Natural killer cell (primary cell): ENCODE measurements around the gene ANKRD13D. TPM values are rescaled to one million over a fixed set of nuclear protein-coding genes. Genes with fewer than 3 reads are reported as not detected.

Experiments
- ATAC-seq, 3 donors: fragments of 150-1000 bp in 2 of 3; fragments of 200-7000 bp in 1 of 3; cut with Tn5 transposase; 1 replicate in 1 of 3; 2 replicates in 2 of 3; pipeline ENCODE4 v1.10.0; 2021; ENCODE audit warnings: mild to moderate bottlenecking in 2 of 3, moderate library complexity in 2 of 3
- DNase-seq, 2 donors: peaks; one replicate each; pipeline versions ENCODE4 v3.0.0 to v3.0.0-alpha.2; 2013 to 2021; ENCODE audit warnings: mixed read lengths in 1 of 2
- H3K27ac ChIP-seq: one replicate; pipeline ENCODE4 v1.5.1; 2013; ENCODE audit warnings: mild to moderate bottlenecking, low read length
- H3K27me3 ChIP-seq: one replicate; pipeline ENCODE4 v1.6.1; 2013; ENCODE audit warnings: low read length; ENCODE audit not compliant: control insufficient read depth, insufficient read depth
- H3K36me3 ChIP-seq: one replicate; pipeline ENCODE4 v1.6.1; 2013; ENCODE audit warnings: low read length; ENCODE audit not compliant: control insufficient read depth, insufficient read depth
- H3K4me1 ChIP-seq: one replicate; pipeline ENCODE4 v1.6.1; 2013; ENCODE audit warnings: low read length; ENCODE audit not compliant: control insufficient read depth, insufficient read depth
- H3K4me3 ChIP-seq: one replicate; pipeline ENCODE4 v1.5.1; 2013; ENCODE audit warnings: low read length
- H3K9me3 ChIP-seq: one replicate; pipeline ENCODE4 v1.6.1; 2013; ENCODE audit warnings: low read length; ENCODE audit not compliant: control insufficient read depth, insufficient read depth
- H3K27ac Mint-ChIP-seq, 2 donors: one replicate each; pipeline ENCODE4 v1.8.0; 2022; ENCODE audit warnings: mild to moderate bottlenecking in 2 of 2, mixed read lengths in 2 of 2, moderate library complexity in 1 of 2
- H3K27me3 Mint-ChIP-seq, 2 donors: one replicate each; pipeline ENCODE4 v1.8.0; 2022; ENCODE audit warnings: low read depth in 2 of 2, mixed read lengths in 2 of 2
- H3K36me3 Mint-ChIP-seq: one replicate; pipeline ENCODE4 v1.8.0; 2022; ENCODE audit warnings: mixed read lengths
- H3K4me1 Mint-ChIP-seq, 2 donors: one replicate each; pipeline ENCODE4 v1.8.0; 2022; ENCODE audit warnings: mixed read lengths in 2 of 2
- H3K4me3 Mint-ChIP-seq: one replicate; pipeline ENCODE4 v1.8.0; 2022; ENCODE audit warnings: mild to moderate bottlenecking, moderate library complexity, mixed read lengths
- H3K9me3 Mint-ChIP-seq, 2 donors: one replicate each; pipeline ENCODE4 v1.8.0; 2022; ENCODE audit warnings: mixed read lengths in 2 of 2
- CTCF ChIP-seq: fragments of 200-600 bp; IDR thresholded peaks from one replicate; pipeline ENCODE4 v1.8.0; 2022; ENCODE audit warnings: antibody characterized with exemption
- WGBS: methylation state at CpG from one replicate; pipeline ENCODE4 v1.1.7; 2013; ENCODE audit warnings: missing lambda C conversion rate; ENCODE audit not compliant: insufficient coverage; 5-methylcytosine and 5-hydroxymethylcytosine counted together
- intact Hi-C: fragments of 100-400 bp; cut with micrococcal nuclease; formaldehyde crosslinking; loops from one replicate; pipeline ENCODE4 v1.14.2; 2022
- total RNA-seq, 4 donors: library from RNA; stranded (reverse); fragments of 120-200 nt in 1 of 4; gene quantifications; one replicate each; pipeline versions ENCODE4 v1.2.3 to v1.2.4, GENCODE V29; 2013 to 2022

Gene ANKRD13D
- total RNA-seq, 3 donors from 2014 or later (not counting 1 experiment from before 2014, with no cell fraction given): 212 to 316 (median 231) TPM

- Mint-ChIP-seq H3K27me3 (no peaks in the 10 kb centered on the region), H3K27ac (no peak overlapping the region), H3K4me1 (peaks cover 18 to 25% of the 10 kb centered on the region in 2 donors), H3K4me3 (no peak overlapping the region), H3K36me3 (no peaks in the 10 kb centered on the region), H3K9me3 (no peaks in the 10 kb centered on the region)
- ATAC-seq: no peak
- no peak for DNase-seq
- intact Hi-C loops: no loop called here
- no peak overlapping the region for H3K27ac ChIP-seq
- peaks cover 15% of the 10 kb centered on the region for H3K36me3 ChIP-seq
- peaks cover 32% of the 10 kb centered on the region for H3K4me1 ChIP-seq
- TF ChIP-seq CTCF: no peak
- no peak overlapping the region for H3K4me3 ChIP-seq
- no peaks in the 10 kb centered on the region for H3K9me3 ChIP-seq
- WGBS: 95% methylated on average over 11 of the region's 11 CpGs
- H3K27me3 ChIP-seq: no peaks in the 10 kb centered on the region
Measured at GRCh38 chr11:67309166-67309565, 20.1 kb downstream of the ANKRD13D start.

- H3K4me1 Mint-ChIP-seq: peaks cover 15 to 23% of the 10 kb centered on the region in 2 donors
- Histone ChIP-seq H3K4me3 (no peak overlapping the region), H3K27me3 (no peaks in the 10 kb centered on the region), H3K9me3 (no peaks in the 10 kb centered on the region), H3K27ac (no peak overlapping the region), H3K4me1 (peaks cover 27% of the 10 kb centered on the region), H3K36me3 (peaks cover 15% of the 10 kb centered on the region)
- H3K27ac Mint-ChIP-seq: no peak overlapping the region
- H3K36me3 Mint-ChIP-seq: no peaks in the 10 kb centered on the region
- TF ChIP-seq CTCF: no peak
- intact Hi-C loops: no loop called here
- no peak for DNase-seq
- no peaks in the 10 kb centered on the region for H3K9me3 Mint-ChIP-seq
- H3K27me3 Mint-ChIP-seq: no peaks in the 10 kb centered on the region
- H3K4me3 Mint-ChIP-seq: no peak overlapping the region
- ATAC-seq: no peak
- 95% methylated on average over 14 of the region's 14 CpGs for WGBS
Measured at GRCh38 chr11:67309661-67310061, 20.6 kb downstream of the ANKRD13D start.

- intact Hi-C loops: no loop called here
- no peaks in the 10 kb centered on the region for H3K27me3 Mint-ChIP-seq
- H3K27me3 ChIP-seq: no peaks in the 10 kb centered on the region
- H3K4me3 Mint-ChIP-seq: no peak overlapping the region
- H3K9me3 ChIP-seq: no peaks in the 10 kb centered on the region
- no peaks in the 10 kb centered on the region for H3K36me3 Mint-ChIP-seq
- 95% methylated on average over 19 of the region's 19 CpGs for WGBS
- ATAC-seq: no peak
- no peak for TF ChIP-seq CTCF
- no peaks in the 10 kb centered on the region for H3K9me3 Mint-ChIP-seq
- no peak for DNase-seq
- peaks cover 23% of the 10 kb centered on the region for H3K4me1 ChIP-seq
- H3K4me3 ChIP-seq: no peak overlapping the region
- no peak overlapping the region for H3K27ac ChIP-seq
- no peak overlapping the region for H3K27ac Mint-ChIP-seq
- peaks cover 13 to 20% of the 10 kb centered on the region in 2 donors for H3K4me1 Mint-ChIP-seq
- peaks cover 15% of the 10 kb centered on the region for H3K36me3 ChIP-seq
Measured at GRCh38 chr11:67310246-67311050, 21.3 kb downstream of the ANKRD13D start.
